Sigmoid colon (tissue), 4 donors: Measurements from ENCODE around the gene SLC10A1.

Source experiments
- EP300 ChIP-seq, 4 donors: sonication (generic); formaldehyde crosslinking; IDR thresholded peaks; one replicate each; pipeline ENCODE4 v1.6.1; 2017; ENCODE audit warnings: antibody characterized with exemption in 4 of 4
- POLR2A ChIP-seq, 2 donors: fragments of 450-650 bp; IDR thresholded peaks; one replicate each; pipeline ENCODE4 v1.6.1; 2016; ENCODE audit warnings: antibody characterized with exemption in 2 of 2, mild to moderate bottlenecking in 2 of 2, moderate library complexity in 2 of 2
- POLR2AphosphoS5 ChIP-seq, 4 donors: sonication (generic); formaldehyde crosslinking; IDR thresholded peaks; one replicate each; pipeline ENCODE4 v1.6.1; 2017; ENCODE audit warnings: antibody characterized with exemption in 4 of 4
- TF ChIP-seq, protein P1 (sequence below), 4 experiments: fragments of 450-650 bp in 3 of 4; fragments of 200-600 bp in 1 of 4; IDR thresholded peaks; one replicate each; pipeline ENCODE4 v1.5.1; 2016 to 2019; ENCODE audit warnings: antibody characterized with exemption in 4 of 4, mild to moderate bottlenecking in 3 of 4, moderate library complexity in 2 of 4

DNA sequence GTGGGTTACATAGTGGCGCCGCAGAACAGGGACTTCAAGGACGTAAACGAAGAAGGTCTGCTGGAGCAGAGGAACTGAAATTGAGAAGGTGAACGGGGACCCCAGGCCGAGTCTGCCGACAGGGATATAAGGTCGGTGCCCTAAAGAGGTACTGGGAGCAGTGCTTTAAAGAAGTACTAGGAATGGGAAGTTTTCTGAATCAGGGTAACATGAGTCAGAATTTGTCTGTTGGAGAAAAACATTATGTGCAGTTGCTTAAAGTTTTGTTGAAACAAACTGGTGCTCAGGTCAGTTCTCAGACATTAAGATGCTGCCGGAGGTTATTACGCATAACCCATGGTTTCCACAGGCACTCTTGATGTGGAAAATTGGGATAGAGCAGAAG lies 14.8 kb upstream of the SLC10A1 start:
- TF ChIP-seq EP300 (IDR thresholded peaks at IDR 0.05) = no peak
- TF ChIP-seq, protein P1, sequence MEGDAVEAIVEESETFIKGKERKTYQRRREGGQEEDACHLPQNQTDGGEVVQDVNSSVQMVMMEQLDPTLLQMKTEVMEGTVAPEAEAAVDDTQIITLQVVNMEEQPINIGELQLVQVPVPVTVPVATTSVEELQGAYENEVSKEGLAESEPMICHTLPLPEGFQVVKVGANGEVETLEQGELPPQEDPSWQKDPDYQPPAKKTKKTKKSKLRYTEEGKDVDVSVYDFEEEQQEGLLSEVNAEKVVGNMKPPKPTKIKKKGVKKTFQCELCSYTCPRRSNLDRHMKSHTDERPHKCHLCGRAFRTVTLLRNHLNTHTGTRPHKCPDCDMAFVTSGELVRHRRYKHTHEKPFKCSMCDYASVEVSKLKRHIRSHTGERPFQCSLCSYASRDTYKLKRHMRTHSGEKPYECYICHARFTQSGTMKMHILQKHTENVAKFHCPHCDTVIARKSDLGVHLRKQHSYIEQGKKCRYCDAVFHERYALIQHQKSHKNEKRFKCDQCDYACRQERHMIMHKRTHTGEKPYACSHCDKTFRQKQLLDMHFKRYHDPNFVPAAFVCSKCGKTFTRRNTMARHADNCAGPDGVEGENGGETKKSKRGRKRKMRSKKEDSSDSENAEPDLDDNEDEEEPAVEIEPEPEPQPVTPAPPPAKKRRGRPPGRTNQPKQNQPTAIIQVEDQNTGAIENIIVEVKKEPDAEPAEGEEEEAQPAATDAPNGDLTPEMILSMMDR (IDR thresholded peaks at IDR 0.05) = no peak
- TF ChIP-seq POLR2A (IDR thresholded peaks at IDR 0.05) = no peak
- no peak for TF ChIP-seq POLR2AphosphoS5 (IDR thresholded peaks at IDR 0.05)
